ENCODE data around the gene NRP2.

DNA sequence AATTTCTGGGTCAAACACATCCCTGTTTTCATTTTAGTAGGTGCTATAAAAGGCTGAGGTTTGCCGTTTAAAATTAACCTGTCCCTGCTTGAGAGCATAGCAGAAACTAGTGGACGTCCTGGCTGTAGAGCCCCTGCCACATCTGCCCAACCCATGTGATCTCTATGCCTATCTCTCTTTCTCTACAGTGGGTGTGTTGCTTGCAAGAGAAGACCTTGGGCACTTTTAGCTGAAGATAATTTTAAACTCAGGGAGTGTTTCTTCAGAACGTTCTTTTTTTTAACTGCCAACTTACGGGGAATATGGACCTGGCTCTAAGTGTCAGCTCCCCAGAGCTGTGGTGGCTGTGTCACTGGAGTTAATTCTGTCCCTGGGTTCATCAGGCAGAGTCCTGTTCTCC lies 100.6 kb downstream of the NRP2 start:
- TF ChIP-seq POLR2A (IDR thresholded peaks at IDR 0.05; ENCODE audit: low read depth, low read length) (no peak), POLR2AphosphoS5 (IDR thresholded peaks at IDR 0.05; ENCODE audit: low read depth, low read length) (no peak)
